HepG2 (cell line): Measurements from ENCODE around the gene MUSK. TPM values are rescaled to one million over a fixed set of nuclear protein-coding genes. Genes with fewer than 3 reads are reported as not detected.
A peak's percentile ranks its signal among the peaks of the same experiment; 100 is the strongest.

Source experiments
- BATF2 ChIP-seq: sonication (generic); formaldehyde crosslinking; IDR thresholded peaks from 2 replicates; pipeline ENCODE4 v1.8.0; 2022; ENCODE audit warnings: mild to moderate bottlenecking, missing genetic modification reagents, moderate library complexity
- CTCF ChIP-seq: sonication (generic); formaldehyde crosslinking; IDR thresholded peaks from 2 replicates; pipeline ENCODE4 v1.5.0; 2020; ENCODE audit warnings: mild to moderate bottlenecking, missing genetic modification reagents, moderate library complexity
- ETV5 ChIP-seq: IDR thresholded peaks from 2 replicates; pipeline ENCODE4 v1.6.1; 2018; ENCODE audit warnings: missing biosample characterization, missing genetic modification reagents, inconsistent platforms, borderline replicate concordance
- NFE2L1 ChIP-seq: sonication (generic); formaldehyde crosslinking; IDR thresholded peaks from 2 replicates; pipeline ENCODE4 v1.4.0; 2020; ENCODE audit warnings: missing genetic modification reagents, mild to moderate bottlenecking, borderline replicate concordance
- PBX3 ChIP-seq: sonication (generic); formaldehyde crosslinking; IDR thresholded peaks from 2 replicates; pipeline ENCODE4 v1.8.1; 2023; ENCODE audit warnings: missing genetic modification reagents, inconsistent platforms, borderline replicate concordance
- SP2 ChIP-seq: sonication (generic); formaldehyde crosslinking; IDR thresholded peaks from 2 replicates; pipeline ENCODE4 v1.5.1; 2020; ENCODE audit warnings: mild to moderate bottlenecking, missing genetic modification reagents
- SSRP1 ChIP-seq: IDR thresholded peaks from 2 replicates; pipeline ENCODE4 v1.6.1; 2016; ENCODE audit warnings: control low read depth
- ZNF574 ChIP-seq: sonication (generic); formaldehyde crosslinking; IDR thresholded peaks from 2 replicates; pipeline ENCODE4 v1.4.0; 2020; ENCODE audit warnings: missing genetic modification reagents
- ZNF598 ChIP-seq: sonication (generic); formaldehyde crosslinking; IDR thresholded peaks from 2 replicates; pipeline ENCODE4 v1.5.1; 2020; ENCODE audit warnings: mild to moderate bottlenecking, missing genetic modification reagents, borderline replicate concordance
- ZNF704 ChIP-seq: sonication (generic); formaldehyde crosslinking; IDR thresholded peaks from 2 replicates; pipeline ENCODE4 v1.8.1; 2023; ENCODE audit warnings: mild to moderate bottlenecking, inconsistent platforms, moderate library complexity, missing genetic modification reagents, borderline replicate concordance
- polyA plus RNA-seq, 8 experiments: library from polyadenylated mRNA; depleted of rRNA in 3 of 8; stranded (reverse) in 7 of 8; unstranded in 1 of 8; fragments of >200 nt; fragmentation: Illumina TruSeq in 4 of 8; extraction: Trizol in 4 of 8; gene quantifications; 2 replicates each; pipeline versions ENCODE4 v1.2.1 to v1.2.3, GENCODE V29; 2011 to 2016; ENCODE audit warnings: low read depth in 4 of 8, missing spikeins in 1 of 8, mixed read lengths in 1 of 8; ENCODE audit not compliant: insufficient read depth in 1 of 8
- total RNA-seq, 5 experiments: library from RNA; depleted of rRNA; stranded (reverse); fragments of >200 nt; fragmentation: Illumina TruSeq; extraction: Trizol; gene quantifications; 2 replicates each; pipeline ENCODE4 v1.2.3, GENCODE V29; 2016; ENCODE audit warnings: low read depth in 1 of 5

MUSK gene
- total and polyA plus RNA-seq, 2 of the 13 experiments (the other 11 are each of a cell fraction or from before 2014, with no cell fraction given): not detected

GRCh38 chr9:110842169-110842568 lies 173.6 kb downstream of the MUSK start (continued):
- TF ChIP-seq SP2 (CRISPR knock-in tag) (no peak), ZNF574 (CRISPR knock-in tag) (peak; percentile 44; the same call in 1 of the 2 replicates), BATF2 (CRISPR knock-in tag) (no peak), PBX3 (CRISPR knock-in tag) (no peak), CTCF (CRISPR knock-in tag) (peak; percentile 51), ZNF704 (no peak), NFE2L1 (CRISPR knock-in tag) (no peak), ETV5 (0 out of 2 replicates have a peak, but pooled peaks have one; percentile 10), SSRP1 (CRISPR knock-in tag) (no peak), ZNF598 (CRISPR knock-in tag) (no peak)
